GM10248 (cell line): ENCODE data around the gene COL13A1.

Experiments used
- CTCF ChIA-PET: fragments of 300-600 bp; sonication (Branson Sonifier 250); formaldehyde crosslinking; extraction: SDS; loops from one replicate; lab custom pipeline; 2021; ENCODE audit warnings: antibody characterized with exemption; lab: Yijun Ruan, JAX
- POLR2A ChIA-PET: fragments of 350-650 bp; sonication (Branson Sonifier 250); formaldehyde crosslinking; extraction: SDS; loops from one replicate; lab custom pipeline; 2020; ENCODE audit warnings: antibody characterized with exemption; lab: Yijun Ruan, JAX
- DNase-seq: peaks from one replicate; pipeline ENCODE4 v3.0.0; 2012; ENCODE audit errors: extremely low spot score
- CTCF ChIP-seq: IDR thresholded peaks from 2 replicates; pipeline ENCODE4 v1.5.1; 2012; ENCODE audit warnings: mild to moderate bottlenecking, low read depth; ENCODE audit errors: extremely low read depth, missing control alignments, control extremely low read depth

The COL13A1 gene

GRCh38 chr10:69897432-69897831 lies 95.7 kb downstream of the COL13A1 start:
- ChIA-PET POLR2A (no interaction called here), CTCF (interaction anchor here (1.1 to 1.3 kb wide), 2 partner anchors 13 to 17 kb away, joined by 3 to 4 read pairs; no protein-coding TSS in a partner anchor)
- TF ChIP-seq CTCF = no peak
- DNase-seq = no peak

- TF ChIP-seq CTCF = no peak
- CTCF ChIA-PET = interaction anchor here (1.1 kb wide), 1 partner anchor 12 kb away, joined by 3 read pairs; no protein-coding TSS in a partner anchor
- POLR2A ChIA-PET = no interaction called here
- no peak for DNase-seq
Measured at GRCh38 chr10:69897999-69898398, 96.3 kb downstream of the COL13A1 start.

DNA sequence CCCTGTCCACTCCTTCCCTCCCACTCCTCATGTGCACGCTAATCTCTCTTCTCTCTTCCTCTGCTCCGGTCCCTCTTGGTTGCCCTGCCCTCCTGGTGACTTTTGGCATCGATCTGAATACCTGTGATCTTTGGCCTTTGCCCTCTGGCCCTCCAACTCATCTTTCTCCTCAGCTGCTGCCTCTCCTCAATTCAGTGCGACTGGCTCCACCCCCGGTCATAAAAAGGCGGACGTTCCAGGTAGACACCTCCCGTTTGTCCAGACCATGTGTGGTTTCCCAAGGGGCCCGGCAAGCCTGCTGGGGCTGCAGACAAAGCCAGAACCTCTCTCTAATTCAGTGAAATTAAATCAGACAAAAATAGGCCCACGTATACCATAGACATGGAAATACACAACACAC lies 96.8 kb downstream of the COL13A1 start:
- ChIA-PET POLR2A (no interaction called here), CTCF (interaction anchor here (3.8 kb wide), 1 partner anchor 16 kb away, joined by 24 read pairs; no protein-coding TSS in a partner anchor)
- no peak for TF ChIP-seq CTCF
- no peak for DNase-seq

DNA sequence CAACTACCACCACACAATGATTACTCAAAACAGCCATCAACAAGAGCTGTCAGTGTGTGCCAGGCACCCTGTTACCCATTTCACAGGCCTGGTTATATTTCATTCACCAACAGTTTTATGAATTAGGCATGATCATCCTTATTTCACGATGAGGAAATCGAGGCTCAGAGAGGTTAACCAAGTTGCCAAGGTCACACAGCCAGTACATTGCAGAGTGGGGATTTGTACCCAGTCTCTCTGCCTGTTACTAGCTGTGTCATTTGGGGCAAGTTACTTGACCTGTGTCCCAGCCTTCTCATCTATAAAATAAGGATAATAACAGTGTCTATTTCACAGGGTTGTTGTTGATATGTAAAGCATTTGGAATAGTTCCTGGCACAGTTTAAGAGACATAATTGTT lies 97.2 kb downstream of the COL13A1 start:
- no peak for DNase-seq
- POLR2A ChIA-PET = no interaction called here
- TF ChIP-seq CTCF = no peak
- CTCF ChIA-PET = interaction anchor here (3.8 kb wide), 1 partner anchor 16 kb away, joined by 24 read pairs; no protein-coding TSS in a partner anchor

DNA sequence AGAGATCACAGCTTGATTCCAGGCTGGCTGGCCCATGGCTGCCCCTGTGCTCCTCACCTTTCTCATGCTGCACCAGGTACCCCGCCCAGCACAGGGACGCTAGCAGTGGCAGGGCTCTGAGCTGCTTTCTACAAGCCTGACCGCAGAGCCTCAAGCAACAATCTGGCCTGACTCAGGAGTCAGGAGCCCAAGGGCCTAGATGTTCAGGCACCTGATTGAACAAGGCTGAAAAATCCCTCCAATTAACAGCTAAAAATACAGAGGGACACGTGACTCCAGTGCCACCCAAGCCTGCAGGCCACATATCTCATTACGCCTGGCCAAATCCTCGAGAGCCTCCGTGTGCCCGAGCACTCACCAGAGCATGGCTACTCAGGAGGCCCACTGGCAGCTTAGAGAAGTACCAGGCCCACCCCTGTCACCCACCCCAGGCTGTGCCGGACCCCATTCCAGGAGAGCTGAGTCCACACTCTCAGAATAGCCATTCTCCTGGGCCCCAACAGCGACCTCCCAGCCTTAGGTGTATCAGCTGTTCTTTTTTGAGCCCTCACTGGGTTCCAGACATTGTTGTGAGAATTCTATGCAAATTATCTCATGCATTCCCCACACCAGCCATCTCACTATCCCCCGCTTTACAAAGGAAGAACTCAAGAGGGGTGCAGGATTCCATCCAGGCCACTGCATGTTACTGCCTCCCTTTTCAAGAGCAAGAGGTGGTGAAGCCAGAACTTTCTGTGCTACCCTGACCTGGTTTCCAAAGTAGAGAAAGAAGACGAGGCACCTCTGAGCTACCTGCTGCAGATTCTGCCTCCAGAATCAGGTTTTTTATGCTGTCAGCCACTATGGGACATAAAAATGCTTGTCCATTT lies 98.3 kb downstream of the COL13A1 start:
- no peak for DNase-seq
- TF ChIP-seq CTCF = no peak
- POLR2A ChIA-PET = no interaction called here
- CTCF ChIA-PET = interaction anchor here (1.1 to 3.8 kb wide), 4 partner anchors 8 to 17 kb away, joined by 4 to 24 read pairs (median 8); no protein-coding TSS in a partner anchor

- POLR2A ChIA-PET = no interaction called here
- CTCF ChIA-PET = interaction anchor here (1.1 to 3.8 kb wide), 5 partner anchors 10 to 58 kb away, joined by 3 to 24 read pairs (median 5); no protein-coding TSS in a partner anchor
- no peak for TF ChIP-seq CTCF
- DNase-seq = no peak
Measured at GRCh38 chr10:69901022-69901421, 99.3 kb downstream of the COL13A1 start.
